ENCODE results near the gene CASP1.
"Not testable (repeated sequence)": the region's sequence is repeated elsewhere in the genome, so short reads cannot be mapped to it uniquely, and the experiment has no call there.

Gene CASP1

DNA sequence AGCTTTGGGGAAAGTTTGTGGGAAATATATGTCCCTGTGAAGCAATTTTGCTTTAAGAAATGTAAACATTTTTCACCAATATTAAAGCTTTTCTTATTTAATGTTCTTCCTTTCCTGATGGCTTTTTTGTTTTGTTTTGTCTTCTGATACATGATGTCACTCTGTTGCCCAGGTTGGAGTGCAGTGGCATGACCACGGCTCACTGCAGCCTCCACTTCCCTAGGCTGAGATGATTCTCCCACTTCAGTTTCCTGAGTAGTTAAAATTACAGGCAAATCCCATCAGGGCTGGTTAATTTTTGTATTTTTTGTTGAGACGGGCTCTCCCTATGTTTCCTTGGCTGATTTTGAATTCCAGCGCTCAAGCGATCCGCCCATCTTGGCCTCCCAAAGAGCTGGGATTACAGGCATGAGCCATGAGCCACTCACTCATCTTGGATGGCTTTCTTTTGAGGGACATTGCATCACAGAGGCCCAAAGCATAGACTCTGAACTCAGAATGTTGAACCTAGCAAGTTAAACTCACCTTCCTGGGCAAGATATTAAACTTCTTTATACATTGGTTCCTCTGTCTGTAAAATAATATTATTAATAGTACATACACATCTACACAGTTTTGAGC is 10.8 kb upstream of the CASP1 start:
- DNase-seq = no peak

DNA sequence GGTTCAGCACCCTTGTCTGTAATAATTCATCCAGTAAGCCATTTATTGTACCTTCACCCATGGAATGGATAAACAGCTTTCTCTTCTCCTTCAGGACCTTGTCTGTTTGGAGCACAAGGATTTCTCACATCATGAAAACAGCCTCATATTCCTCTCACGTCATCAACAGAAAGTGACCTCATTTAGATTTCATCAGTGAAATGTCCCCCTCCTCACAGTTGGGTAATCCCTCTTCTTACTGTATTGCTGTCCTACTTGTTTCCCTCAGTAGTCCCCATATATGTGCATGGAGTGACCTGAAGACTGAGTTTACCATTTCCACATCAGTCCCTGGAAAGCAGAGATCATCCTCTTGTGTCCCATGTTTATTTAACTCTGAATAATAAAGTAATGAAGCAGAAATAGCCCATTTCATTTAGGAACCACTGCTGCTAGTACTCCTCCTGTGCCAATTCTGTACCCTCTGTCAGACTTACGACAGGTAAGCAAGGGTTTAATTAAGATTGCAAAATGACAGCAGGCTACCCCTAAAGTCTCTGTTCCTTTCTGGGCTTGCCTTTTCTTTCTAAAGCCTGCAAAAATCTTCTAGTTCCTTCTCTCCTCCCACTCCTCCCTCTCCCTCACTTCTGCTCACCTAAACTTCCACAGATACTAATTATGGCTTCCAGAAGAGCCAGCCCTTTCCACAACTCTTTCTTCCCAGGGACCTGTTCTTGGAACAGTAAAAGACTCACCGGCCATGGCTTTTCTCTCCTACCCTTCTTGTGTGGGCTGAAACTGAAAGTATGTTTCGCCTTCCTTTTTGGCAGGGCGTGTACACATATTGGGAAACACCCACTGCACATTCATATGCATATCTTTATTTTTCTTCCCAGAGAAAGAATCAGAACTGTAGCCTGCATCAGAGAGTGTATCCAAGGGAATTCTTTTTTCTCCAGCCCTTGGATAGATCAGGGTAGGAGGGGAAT is 9.9 kb upstream of the CASP1 start, which contains the start of gene CARD16:
Gene CARD16, minus strand, starts transcription at position 779 of the 968 bp plus-strand sequence. Its CDS starts 38 bp downstream, at position 741.
- not testable (repeated sequence) for DNase-seq

DNA sequence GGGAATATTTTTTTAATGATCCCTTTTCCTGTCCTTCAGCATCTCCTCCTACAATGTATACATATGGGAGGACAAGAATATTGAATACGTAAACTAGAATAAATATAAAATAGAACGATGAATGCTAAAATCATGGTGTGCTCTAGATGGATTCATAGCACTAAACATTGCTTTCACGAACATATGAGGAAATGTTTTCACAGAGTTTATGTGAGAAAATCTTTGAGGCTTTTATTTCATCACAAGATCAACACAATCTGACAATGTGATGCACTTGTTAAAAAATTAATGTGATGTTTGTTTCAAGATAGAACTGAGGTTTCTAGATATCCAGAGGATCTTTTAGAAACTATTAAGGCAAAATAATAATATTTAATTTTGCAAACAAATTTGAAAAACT is 7.2 kb upstream of the CASP1 start:
- DNase-seq = no peak

DNA sequence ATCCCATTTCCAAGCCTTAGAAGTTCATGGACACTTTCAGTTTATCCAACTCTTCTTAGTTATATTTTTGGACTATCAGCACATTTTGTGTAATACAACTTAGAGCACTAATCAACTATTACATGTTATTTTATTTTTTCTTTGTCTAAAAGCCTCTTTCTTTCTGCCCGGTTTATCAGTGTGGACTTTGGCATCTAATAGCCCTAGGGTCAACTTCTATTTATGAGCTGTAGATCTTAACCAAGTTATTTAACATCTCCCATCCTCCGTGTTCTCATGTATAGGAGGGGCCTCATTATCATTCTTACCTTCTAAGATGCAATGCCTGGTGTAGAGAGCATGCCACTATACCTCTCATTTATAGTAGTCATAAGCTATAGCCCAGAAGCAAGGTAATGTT is 5.8 kb upstream of the CASP1 start:
- no peak for DNase-seq

DNA sequence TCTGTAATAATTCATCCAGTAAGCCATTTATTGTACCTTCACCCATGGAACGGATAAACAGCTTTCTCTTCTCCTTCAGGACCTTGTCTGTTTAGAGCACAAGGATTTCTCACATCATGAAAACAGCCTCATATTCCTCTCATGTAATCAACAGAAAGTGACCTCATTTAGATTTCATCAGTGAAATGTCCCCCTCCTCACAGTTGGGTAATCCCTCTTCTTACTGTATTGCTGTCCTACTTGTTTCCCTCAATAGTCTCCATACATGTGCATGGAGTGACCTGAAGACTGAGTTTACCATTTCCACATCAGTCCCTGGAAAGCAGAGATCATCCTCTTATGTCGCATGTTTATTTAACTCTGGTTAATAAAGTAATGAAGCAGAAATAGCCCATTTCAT is 556 bp downstream of the CASP1 start:
- DNase-seq = not testable (repeated sequence)

DNA sequence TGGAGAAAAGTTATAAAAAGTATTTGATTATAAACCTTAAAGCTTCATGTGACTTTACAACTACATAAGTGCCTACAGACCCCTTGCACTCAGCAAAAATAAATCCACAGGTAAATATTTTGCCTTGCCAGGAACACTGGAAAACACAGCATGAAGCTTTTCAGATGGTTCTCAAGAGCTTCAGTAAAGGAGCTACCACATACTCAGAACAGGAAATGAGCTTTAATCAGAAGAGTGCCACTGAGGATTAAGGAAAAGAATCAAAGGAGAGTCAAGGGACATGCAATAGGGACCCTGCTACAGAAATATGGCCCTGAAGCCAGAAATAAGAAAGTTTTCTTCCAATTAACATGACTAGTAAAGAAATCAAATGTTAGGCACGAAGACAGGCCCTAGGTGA is 1.2 kb downstream of the CASP1 start:
- DNase-seq = no peak

DNA sequence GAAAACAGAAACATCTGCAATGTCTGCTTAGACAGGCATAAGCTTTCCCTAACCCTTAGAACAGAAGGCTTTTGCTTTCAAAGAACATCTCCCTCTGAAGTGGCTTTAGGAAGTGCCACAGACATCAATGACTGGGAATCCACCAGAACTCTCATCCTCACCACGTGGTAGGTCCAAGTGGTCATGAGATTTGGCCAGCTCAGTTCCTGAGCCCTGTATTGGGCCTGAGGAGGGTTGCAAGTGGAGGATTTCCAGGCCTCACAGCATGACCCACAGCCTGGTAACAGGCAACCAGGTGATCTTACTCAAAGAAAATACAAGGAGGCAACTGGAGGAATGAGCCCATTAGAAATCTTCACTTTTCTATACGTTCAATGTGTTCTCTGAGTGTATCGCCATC is 1.6 kb downstream of the CASP1 start:
- no peak for DNase-seq

DNA sequence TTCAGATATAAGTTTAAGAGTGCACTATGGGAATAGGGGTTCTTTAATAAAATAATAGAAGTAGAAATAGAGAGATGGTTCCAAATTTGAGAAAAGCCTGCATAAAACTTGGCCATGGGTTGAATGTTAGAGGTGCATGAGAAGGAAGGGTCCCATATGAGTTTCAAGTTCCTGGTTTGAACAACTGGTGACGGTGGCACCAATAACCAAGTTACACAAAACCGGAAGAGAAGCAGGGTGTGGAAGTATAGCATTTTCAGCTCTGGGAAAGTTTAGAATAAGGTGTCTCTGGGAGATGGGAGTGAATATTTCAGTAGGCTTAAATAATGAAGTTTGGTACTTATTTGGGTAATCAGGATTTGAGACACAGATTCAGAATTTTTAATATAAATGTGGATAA is 2.4 kb downstream of the CASP1 start:
- no peak for DNase-seq

DNA sequence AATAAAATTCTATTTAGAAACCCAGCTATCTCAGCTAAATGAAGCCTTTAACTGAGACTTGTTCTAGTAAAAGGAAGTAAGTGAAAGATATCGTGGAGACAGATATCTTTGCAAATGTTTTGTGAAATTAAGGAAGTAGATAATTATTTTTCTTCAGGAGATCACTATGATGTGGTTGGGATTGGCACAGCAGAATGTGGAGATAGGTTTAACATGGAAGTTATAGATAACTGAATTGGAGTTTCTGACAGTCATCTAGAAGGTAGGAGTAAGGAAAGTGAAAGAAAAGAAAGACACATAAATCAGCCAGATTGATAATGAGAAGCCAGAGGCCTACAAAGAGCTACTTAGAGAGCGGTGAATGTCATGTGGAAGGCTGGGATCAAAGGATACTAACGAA is 7.3 kb downstream of the CASP1 start:
- no peak for DNase-seq

DNA sequence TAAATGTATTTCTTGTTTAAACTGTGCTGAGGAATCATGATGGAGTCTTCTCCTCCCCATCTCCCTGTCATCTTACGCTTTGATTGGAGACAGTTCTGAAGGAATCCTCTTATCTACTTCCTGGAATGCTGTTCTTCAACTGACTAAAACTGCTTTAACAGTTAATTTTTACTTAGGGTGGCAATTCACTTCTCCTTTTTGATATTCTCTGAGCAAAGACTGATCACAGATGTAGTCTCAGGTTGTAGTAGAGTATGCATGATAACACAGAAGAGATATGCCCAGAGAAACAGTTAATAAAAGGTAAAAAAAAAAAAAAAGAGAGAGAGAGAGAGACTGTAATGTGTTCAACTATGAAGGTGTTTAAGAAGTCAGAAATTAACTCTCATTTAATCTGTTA is 10.6 kb downstream of the CASP1 start:
- no peak for DNase-seq

DNA sequence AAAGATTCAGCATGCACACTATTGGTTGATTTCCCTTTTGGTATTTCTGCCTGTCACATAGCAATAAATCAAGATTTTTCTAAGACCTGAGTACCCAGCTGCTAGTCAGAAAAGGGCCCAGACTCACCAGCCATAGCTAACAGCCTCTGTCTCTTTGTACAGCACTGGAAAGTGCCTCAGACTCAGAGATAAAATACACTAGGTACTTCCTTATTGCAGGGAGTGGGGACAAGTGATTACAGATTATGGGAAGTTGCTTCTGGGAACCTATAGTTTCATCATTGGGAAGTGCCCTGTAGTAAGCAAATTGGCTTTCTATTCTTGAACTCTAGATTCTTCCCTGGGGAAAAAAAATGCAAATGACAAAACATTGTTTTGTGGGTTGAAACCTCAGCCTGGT is 11.9 kb downstream of the CASP1 start, which contains the start of gene CASP5:
Gene CASP5, minus strand, starts transcription at position 166 of the 400 bp plus-strand sequence. Its CDS starts 32 bp downstream, at position 134.
- no peak for DNase-seq

DNA sequence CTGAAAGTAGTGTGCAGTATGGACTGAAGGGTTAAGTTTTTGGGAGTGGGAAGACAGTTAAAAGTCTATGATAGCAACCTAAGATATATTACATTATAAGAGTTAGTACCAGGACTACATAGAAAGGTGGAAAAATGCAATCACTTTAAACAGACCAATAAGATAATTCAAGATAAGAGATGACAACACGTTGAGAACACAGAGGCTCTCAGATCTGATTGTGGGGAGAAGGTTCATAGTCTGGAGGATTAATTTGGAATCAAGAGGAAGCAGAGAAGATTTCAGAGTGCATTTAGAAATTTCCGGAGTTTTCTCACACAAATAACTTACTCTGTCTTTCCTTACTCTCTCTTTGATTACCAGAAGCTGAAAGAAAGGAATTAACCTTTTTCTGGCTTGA is 12.4 kb downstream of the CASP1 start:
- DNase-seq = no peak

DNA sequence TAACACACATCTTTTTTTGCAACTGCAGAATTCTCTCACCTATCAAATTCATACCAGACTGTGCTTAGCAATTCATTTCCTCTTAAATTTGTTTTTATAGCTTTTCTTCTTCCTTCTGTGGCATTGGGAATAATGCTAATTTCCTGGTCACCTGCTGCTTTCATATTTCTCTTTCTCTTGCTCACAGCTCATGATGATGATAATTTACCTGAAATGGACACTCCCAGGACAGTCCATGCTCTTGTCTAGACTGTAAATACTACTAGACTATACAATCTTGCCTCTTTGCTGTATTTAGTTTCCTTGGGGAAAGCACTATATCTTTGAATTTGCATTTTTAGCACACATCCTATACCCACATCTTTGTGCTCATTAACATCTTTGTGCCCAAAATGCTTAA is 27.5 kb downstream of the CASP1 start:
- DNase-seq = no peak

DNA sequence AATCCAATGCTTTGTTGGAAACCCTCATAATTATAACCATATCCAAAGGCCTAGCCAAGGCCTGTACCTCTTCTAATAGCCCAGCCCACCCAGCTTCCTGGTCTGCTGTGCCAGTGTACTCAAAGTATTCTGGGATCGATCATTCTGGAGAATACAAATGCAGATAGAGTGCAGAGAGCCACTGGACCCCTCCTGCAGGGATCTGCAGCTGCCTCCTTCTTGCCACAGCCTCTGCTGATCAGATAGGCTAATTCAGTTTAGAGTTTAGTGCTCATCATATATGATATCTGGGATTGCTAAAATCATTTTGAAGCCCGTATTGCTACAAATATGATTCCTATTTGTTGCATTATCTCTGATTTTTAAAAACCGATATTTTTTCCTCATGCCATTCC is 29.5 kb downstream of the CASP1 start:
- DNase-seq = no peak

DNA sequence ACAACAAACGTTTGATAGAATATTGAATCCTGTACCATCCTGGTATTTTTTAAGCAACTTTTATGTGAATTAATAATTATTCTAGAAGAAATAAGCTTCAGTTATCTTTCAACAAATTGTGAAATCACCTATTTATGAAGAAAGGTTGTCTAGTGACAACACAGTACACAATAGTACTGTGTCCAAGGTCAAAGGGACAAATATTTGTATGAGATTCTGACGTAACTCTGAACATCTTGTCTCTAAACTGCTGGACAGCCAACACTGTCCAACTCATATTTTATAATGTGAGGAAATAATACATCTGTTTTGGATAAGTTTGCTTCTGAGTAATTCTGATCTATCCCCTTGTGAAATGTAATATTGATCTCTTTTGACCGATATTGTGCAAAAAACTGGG is 30.9 kb downstream of the CASP1 start:
- DNase-seq = no peak

DNA sequence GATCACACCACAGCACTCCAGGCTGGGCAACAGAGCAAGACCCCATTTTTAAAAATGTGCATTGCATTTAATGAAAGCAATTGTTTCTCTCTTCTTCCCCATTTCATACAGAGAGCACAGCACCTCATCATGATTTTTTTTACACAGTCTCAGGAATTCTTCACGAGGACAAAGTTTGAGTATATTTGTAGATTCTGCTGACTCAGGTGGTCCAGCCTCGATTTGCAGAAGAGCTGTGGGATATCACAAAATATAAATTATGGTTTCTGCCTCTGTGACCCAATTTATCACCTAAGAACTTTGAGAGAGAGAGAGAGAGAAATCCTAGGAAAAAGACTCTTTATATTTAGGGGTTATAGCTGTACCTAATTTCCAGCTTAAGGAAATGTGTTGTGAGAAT is 31.8 kb downstream of the CASP1 start:
- no peak for DNase-seq

DNA sequence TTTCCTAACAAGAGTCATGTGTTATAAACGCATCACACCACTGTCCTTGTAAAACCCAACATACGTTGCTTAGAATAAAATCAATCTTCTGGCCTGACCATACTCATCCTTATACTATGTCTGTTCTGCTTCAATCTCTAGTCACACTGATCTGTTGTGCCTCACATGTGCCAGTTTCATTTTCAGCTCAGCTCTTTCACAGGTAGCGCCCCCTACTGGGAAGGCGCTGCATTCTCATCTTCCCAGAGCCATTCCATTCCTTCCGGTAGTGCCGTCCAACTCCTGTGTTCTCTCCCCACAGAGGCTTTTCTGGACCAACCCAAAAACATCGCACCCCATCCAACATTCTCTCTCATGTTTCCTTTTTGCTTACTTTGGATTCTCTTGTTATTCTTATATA is 34.1 kb downstream of the CASP1 start:
- DNase-seq = no peak

DNA sequence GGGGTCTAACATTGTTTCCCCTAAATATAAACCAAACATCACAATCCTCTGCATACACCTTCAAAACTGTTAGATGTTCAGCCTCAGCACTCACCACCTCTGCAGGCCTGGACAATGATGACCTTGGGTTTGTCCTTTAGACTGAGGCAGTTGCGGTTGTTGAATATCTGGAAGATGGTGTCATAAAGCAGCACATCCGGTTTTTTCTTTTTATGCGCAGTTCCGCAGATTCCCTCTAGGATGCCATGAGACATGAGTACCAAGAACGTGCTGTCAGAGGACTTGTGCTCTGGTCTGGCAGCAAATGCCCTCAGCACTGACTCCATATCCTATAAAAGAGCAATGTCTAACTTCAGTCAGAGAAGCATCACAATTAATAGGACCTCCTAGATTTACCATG is 34.8 kb downstream of the CASP1 start:
- no peak for DNase-seq

DNA sequence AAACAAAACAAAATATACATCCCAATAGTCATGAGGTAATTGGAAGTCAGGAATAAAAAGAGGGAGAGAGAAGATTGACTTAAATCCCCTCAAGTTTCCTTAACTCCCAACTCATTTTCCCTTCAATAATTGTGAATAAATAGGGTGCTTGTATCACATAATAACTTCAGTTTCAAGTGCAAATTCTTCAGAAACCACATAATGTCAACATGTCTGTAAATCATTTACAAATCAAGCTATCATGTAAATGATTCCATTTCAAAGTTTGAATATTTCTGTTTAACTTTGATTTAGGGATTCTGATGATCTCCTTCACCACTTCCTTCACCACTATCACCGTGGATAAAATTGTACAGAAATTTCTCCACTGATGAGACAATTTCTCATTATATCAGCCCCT is 35.2 kb downstream of the CASP1 start:
- no peak for DNase-seq

DNA sequence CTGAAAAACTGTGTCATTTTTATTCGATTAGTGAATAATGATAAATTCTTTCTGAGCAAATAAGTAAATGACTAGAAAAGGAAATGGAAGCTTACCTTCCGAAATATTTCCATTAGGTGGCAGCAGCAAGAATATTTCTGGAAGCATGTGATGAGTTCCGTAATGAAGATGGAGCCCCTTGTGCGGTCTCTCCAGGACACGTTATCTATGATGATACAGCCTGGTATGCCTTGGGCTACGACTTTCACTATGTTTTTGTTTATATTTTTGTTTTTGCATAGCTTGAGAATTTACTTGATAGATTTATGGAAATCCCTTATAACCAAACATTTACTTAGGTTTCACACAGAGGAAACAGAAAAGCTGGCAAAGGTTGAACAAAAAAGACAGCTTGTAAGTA is 37.7 kb downstream of the CASP1 start:
- no peak for DNase-seq

DNA sequence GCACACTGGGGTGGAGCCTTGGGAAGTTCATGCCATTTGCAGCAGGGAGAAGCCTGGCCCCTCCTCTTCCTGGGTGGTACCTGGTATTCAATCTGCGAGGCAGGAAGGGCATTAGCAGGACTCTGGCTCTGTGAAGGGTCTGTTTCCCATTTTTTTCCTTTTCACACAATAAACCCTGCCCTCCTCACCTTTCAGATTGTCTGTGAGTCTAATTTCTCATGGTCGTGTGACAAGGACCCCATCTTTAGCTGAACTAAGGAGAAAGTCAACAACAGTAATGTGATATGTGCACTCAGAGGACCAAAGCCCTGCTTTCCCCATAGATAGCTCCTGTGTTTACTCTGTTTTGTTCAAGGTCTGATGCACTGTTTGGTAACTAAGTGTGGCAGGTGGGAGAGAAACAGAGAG is 39.9 kb downstream of the CASP1 start:
- DNase-seq = no peak

DNA sequence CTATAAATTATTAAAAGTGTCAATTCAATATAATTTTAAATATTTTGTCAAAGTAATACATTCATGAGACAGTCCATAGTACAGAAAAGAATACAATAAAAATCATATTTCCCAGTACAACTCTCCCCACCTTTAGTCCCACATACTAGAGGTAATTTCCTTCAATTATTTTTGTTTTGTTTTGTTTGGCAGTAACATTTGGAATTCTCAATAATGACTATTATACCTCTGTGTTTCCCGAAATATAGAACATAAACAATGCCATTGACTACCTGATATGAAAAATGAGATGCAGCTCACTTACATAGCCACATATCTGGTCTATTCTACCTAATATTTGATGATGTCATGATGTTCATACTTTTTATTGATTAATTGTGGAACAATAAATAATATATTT is 42.2 kb downstream of the CASP1 start:
- no peak for DNase-seq

DNA sequence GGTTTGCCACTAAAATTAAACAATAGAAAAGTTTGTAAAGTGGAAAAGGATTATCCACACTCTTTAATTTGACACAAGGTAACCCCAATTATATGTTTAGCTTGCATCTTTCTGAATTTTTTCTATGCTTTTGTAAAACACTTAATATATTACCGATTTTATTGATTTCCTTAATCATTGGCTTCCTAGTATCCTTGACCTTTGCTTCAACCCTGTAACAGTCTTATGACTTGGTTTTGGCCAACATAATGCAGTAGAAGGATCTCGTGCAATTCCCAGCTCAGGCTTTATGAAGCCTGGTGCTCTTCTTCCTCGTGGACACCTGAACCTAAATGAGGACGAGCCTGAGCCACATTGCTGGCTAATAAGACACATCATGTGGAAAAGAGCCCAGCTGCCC is 43.0 kb downstream of the CASP1 start:
- no peak for DNase-seq

DNA sequence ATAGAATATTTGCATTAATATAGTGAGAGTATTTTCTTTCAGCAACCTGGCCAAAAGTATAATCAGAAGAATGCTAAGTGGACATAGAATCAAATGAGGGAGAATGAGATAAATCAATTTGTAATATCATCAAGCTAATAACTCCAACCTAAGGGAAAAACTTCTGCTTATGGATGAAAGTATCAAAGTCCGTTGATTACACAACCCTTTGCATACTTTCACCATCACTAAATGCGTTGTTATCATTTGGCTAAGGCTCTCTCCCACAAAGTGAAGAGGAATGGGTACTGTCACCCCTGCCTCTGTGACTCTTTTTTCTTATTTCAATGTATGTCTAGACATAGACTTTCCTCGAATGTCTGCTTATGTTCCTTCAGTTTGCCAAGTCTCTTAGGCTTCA is 50.1 kb downstream of the CASP1 start:
- no peak for DNase-seq
